ENCODE data around the gene ZDHHC13.

- TF ChIP-seq POLR2A (IDR thresholded peaks at IDR 0.05) (no peak), CTCF (IDR thresholded peaks at IDR 0.05) (no peak)
Measured at GRCh38 chr11:19105011-19105410, 12.0 kb upstream of the ZDHHC13 start.
